Measurements from ENCODE around the gene ZFY. TPM values are rescaled to one million over a fixed set of nuclear protein-coding genes. Genes with fewer than 3 reads are reported as not detected.

Gene ZFY
- total RNA-seq: 10 to 100 TPM in 2 of 3 donors, not detected in 1; 12.6 to 28.5 TPM
- long read RNA-seq, donor 1, full-length matches to known transcripts: 7 of 15 reads
- long read RNA-seq, donor 1, partial matches to known transcripts: 1 of 15 reads
- long read RNA-seq, donor 1, other reads (novel, unspliced or antisense): 7 of 15 reads
- long read RNA-seq, donor 2: 0 reads

- no peak for TF ChIP-seq CTCF (IDR thresholded peaks at IDR 0.05)
- peak within 1 kb of the TSS; percentile 30 for H3K4me3 ChIP-seq
- ATAC-seq: no peak
- peak in 2 of 3 donors; percentile 57 to 77 for DNase-seq
- no peaks in the 10 kb centered on the region for H3K36me3 ChIP-seq (ENCODE audit: low read depth)
- peaks cover 7% of the 10 kb centered on the region for H3K4me1 ChIP-seq (ENCODE audit: low read depth)
- no peaks in the 10 kb centered on the region for H3K9me3 ChIP-seq
- intact Hi-C loops (cut with DNase I, micrococcal nuclease): no loop called here
These were observed at the start of gene ZFY for GRCh38 chrY:2934861-2935715. ZFY (plus strand) TSS chrY:2935381; CDS start chrY:2953937, 18,556 bp downstream.

GRCh38 chrY:2885880-2886279 is 49.3 kb upstream of the ZFY start:
- intact Hi-C loops (cut with DNase I, micrococcal nuclease): no loop called here
- no peak for DNase-seq
- Histone ChIP-seq H3K36me3 (ENCODE audit: low read depth) (no peaks in the 10 kb centered on the region), H3K4me3 (no peak overlapping the region), H3K4me1 (ENCODE audit: low read depth) (no peaks in the 10 kb centered on the region), H3K9me3 (no peaks in the 10 kb centered on the region)
- TF ChIP-seq CTCF (IDR thresholded peaks at IDR 0.05): no peak
- no peak for ATAC-seq

GRCh38 chrY:2887386-2887785 is 47.8 kb upstream of the ZFY start:
- no peak overlapping the region for H3K4me3 ChIP-seq
- intact Hi-C loops (cut with DNase I, micrococcal nuclease): no loop called here
- no peaks in the 10 kb centered on the region for H3K36me3 ChIP-seq (ENCODE audit: low read depth)
- H3K9me3 ChIP-seq: no peaks in the 10 kb centered on the region
- no peak for TF ChIP-seq CTCF (IDR thresholded peaks at IDR 0.05)
- ATAC-seq (no peak), DNase-seq (no peak)
- H3K4me1 ChIP-seq (ENCODE audit: low read depth): no peaks in the 10 kb centered on the region

- intact Hi-C loops (cut with DNase I, micrococcal nuclease): no loop called here
- no peaks in the 10 kb centered on the region for H3K4me1 ChIP-seq (ENCODE audit: low read depth)
- no peak for ATAC-seq
These were observed 47.2 kb upstream of the ZFY start for GRCh38 chrY:2887955-2888354.

GRCh38 chrY:2893471-2893870 is 41.7 kb upstream of the ZFY start:
- DNase-seq (no peak), ATAC-seq (no peak)
- Histone ChIP-seq H3K9me3 (no peaks in the 10 kb centered on the region), H3K4me1 (ENCODE audit: low read depth) (no peaks in the 10 kb centered on the region), H3K4me3 (no peak overlapping the region), H3K36me3 (ENCODE audit: low read depth) (no peaks in the 10 kb centered on the region)
- intact Hi-C loops (cut with DNase I, micrococcal nuclease): no loop called here
- TF ChIP-seq CTCF (IDR thresholded peaks at IDR 0.05): no peak

More at GRCh38 chrY:2887955-2888354, 47.2 kb upstream of the ZFY start:
- Histone ChIP-seq H3K36me3 (ENCODE audit: low read depth) (no peaks in the 10 kb centered on the region), H3K9me3 (no peaks in the 10 kb centered on the region), H3K4me3 (no peak overlapping the region)
- no peak for TF ChIP-seq CTCF (IDR thresholded peaks at IDR 0.05)
- DNase-seq: no peak
